ENCODE measurements around the gene CALR3.

GRCh38 chr19:16463341-16463990 is 32.5 kb downstream of the CALR3 start:
- TF ChIP-seq CTCF (IDR thresholded peaks at IDR 0.05; ENCODE audit: low read depth, low read length, missing input control) (no peak), SP1 (IDR thresholded peaks at IDR 0.05) (no peak), REST (IDR thresholded peaks at IDR 0.05) (no peak), GABPA (IDR thresholded peaks at IDR 0.05 in 1 of 2, conservative IDR thresholded peaks at IDR 0.05 in 1 of 2) (no peak), NR2F2 (IDR thresholded peaks at IDR 0.05) (no peak), EGR1 (IDR thresholded peaks at IDR 0.05; ENCODE audit: low read depth in 2 of 2) (no peak), RAD21 (IDR thresholded peaks at IDR 0.05) (no peak)
